GM19351 (cell line): ENCODE measurements around the gene TBP.
"Not testable (repeated sequence)": the region's sequence is repeated elsewhere in the genome, so short reads cannot be mapped to it uniquely, and the experiment has no call there.

ENCODE experiments used
- ATAC-seq: cut with Tn5 transposase; IDR thresholded peaks from one replicate; pipeline ENCODE4 v1.9.1; 2021; ENCODE audit warnings: mild to moderate bottlenecking, moderate library complexity; ENCODE audit not compliant: unreplicated experiment

Gene TBP

GRCh38 chr6:170597278-170597677 lies 43.1 kb downstream of the TBP start:
- ATAC-seq: no peak

DNA sequence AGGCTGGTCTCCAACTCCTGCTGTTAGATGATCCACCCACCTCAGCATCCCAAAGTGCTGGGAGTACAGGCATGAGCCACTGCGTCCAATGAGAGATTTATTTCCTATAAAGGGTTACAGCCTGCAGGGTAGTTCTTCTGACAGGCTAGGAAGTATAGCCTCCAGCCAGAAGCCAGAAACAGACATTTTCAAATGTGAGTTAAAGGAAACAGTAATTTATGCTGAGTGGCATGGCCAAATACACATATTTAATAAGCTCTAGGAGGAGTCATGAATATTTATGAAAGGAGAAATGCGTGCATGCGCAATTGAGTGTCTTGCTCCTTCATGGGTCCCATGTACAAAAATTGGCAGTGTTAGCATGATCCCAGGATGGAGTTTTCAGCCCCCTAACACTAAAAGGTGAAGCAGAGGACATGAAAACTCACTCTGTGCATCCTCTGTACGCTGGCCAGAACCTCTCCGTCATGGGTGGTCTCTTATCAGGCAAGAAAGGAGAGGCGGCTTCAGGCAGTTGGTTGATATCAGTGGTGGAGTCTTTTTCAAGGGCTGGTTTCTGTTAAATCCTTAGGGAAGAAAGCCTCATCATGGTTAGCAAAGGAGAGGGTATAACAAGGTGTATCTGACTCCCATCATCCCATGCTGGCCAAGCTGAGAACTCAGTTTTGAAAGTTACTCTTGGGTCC lies 51.5 kb downstream of the TBP start:
- no peak for ATAC-seq

DNA sequence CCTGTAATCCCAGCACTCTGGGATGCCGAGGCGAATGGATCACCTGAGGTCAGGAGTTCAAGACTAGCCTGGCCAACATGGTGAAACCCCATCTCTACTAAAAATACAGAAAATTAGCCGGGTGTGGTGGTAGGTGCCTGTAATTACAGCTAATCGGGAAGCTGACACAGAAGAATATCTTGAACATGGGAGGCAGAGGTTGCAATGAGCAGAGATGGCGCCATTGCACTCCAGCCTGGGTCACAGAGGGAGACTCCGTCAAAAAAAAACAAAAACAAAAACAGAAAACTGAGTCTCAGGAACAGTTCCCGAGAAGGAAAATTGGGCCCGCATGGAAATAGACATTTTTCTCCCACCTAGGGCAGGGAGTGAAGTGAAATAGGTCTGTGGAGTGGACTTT lies 55.1 kb downstream of the TBP start:
- not testable (repeated sequence) for ATAC-seq

GRCh38 chr6:170612256-170612804 lies 58.2 kb downstream of the TBP start:
- ATAC-seq: peak; percentile 88

- ATAC-seq: not testable (repeated sequence)
Measured at GRCh38 chr6:170616020-170616554, 61.9 kb downstream of the TBP start.
